Measurements from ENCODE around the gene EIF5AL1. TPM values are rescaled to one million over a fixed set of nuclear protein-coding genes. Genes with fewer than 3 reads are reported as not detected.

EIF5AL1 gene
- total and polyA plus RNA-seq, 10 of the 15 experiments (the other 5 are each of a cell fraction or from before 2014, with no cell fraction given), result 0.02 to 8.3 (median 0.45) TPM; not detected in 1

DNA sequence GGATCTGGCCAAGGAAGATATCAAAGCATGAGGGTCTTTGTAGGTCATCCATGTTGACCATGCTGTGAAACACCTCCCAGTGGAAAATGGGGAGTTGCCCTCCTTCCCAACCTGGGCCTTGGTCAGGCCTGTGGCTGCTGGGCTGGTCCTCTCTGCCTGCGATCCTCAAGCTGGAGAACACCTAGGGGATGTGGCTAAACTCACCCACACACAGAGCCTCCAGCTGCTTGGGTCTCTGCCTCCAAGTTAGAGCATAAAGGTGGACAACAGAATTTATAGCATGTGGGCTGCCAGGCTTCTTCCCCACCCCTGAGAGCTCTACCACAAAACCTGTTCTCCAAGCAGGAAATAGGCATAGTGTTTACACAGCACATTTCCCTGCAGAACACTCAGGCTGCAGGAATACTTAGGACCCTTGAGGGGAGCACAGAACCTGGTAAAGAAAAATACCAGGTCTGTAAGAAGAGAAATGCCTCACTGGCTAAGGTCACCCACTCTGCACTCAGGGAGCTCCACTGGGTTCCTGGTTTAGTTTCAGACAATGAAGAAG is 47.9 kb downstream of the EIF5AL1 start, which contains the start of gene SFTPA2 (continued):
- TF ChIP-seq, protein P1, sequence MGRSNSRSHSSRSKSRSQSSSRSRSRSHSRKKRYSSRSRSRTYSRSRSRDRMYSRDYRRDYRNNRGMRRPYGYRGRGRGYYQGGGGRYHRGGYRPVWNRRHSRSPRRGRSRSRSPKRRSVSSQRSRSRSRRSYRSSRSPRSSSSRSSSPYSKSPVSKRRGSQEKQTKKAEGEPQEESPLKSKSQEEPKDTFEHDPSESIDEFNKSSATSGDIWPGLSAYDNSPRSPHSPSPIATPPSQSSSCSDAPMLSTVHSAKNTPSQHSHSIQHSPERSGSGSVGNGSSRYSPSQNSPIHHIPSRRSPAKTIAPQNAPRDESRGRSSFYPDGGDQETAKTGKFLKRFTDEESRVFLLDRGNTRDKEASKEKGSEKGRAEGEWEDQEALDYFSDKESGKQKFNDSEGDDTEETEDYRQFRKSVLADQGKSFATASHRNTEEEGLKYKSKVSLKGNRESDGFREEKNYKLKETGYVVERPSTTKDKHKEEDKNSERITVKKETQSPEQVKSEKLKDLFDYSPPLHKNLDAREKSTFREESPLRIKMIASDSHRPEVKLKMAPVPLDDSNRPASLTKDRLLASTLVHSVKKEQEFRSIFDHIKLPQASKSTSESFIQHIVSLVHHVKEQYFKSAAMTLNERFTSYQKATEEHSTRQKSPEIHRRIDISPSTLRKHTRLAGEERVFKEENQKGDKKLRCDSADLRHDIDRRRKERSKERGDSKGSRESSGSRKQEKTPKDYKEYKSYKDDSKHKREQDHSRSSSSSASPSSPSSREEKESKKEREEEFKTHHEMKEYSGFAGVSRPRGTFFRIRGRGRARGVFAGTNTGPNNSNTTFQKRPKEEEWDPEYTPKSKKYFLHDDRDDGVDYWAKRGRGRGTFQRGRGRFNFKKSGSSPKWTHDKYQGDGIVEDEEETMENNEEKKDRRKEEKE (IDR thresholded peaks at IDR 0.05), result no peak
- TF ChIP-seq CHD1 (IDR thresholded peaks at IDR 0.05; ENCODE audit: low read depth, low read length), result no peak
- TF ChIP-seq, protein P2, sequence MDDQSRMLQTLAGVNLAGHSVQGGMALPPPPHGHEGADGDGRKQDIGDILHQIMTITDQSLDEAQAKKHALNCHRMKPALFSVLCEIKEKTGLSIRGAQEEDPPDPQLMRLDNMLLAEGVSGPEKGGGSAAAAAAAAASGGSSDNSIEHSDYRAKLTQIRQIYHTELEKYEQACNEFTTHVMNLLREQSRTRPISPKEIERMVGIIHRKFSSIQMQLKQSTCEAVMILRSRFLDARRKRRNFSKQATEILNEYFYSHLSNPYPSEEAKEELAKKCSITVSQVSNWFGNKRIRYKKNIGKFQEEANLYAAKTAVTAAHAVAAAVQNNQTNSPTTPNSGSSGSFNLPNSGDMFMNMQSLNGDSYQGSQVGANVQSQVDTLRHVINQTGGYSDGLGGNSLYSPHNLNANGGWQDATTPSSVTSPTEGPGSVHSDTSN (IDR thresholded peaks at IDR 0.05; ENCODE audit: insufficient replicate concordance, low read depth, low read length), result no peak

DNA sequence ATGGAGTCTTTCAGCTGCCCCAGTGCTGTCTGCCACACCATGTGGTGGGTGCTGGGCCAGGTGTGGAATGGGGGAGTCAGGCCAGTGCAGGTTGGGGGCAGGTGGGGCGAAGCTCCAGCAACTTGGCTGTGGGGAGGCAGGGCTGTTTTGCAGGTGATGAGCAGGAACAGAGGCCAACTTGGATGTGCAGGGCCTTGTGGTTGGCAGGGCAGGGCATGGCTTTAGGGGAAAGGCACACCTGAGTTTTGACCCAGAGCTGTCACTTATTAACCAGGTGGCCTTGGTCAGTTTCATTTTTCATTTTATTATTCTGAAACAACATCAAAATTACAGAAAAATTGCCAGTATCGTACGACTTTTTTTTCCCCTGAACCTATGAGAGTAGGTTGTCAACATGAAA is 48.9 kb downstream of the EIF5AL1 start:
- CTCF ChIA-PET, result interaction anchor here (1.4 kb wide), 1 partner anchor 10 kb away, joined by 5 read pairs; no protein-coding TSS in a partner anchor
- in situ Hi-C loops (cut with MboI), result loop anchor here (5.0 kb wide), 1 partner anchor 366 kb away; no protein-coding TSS in a partner anchor

More for the DNA sequence above, 48.9 kb downstream of the EIF5AL1 start:
- Histone ChIP-seq H3K79me2 (ENCODE audit: control insufficient read depth, insufficient read depth, low read length) (no peaks in the 10 kb centered on the region), H3K36me3 (ENCODE audit: control insufficient read depth in 2 of 2, insufficient read depth in 2 of 2, low read length in 1 of 2) (no peaks in the 10 kb centered on the region), H3K9ac (ENCODE audit: control insufficient read depth, insufficient read depth, low read length) (no peak overlapping the region), H3K27ac (ENCODE audit: control insufficient read depth, insufficient read depth) (no peak overlapping the region), H4K20me1 (ENCODE audit: control insufficient read depth, insufficient read depth) (no peaks in the 10 kb centered on the region), H3K4me1 (ENCODE audit: control insufficient read depth, insufficient read depth, low read length) (no peaks in the 10 kb centered on the region), H3K4me3 (no peak overlapping the region), H3K9me3 (replicated peaks; ENCODE audit: control insufficient read depth, insufficient read depth, low read length) (no peaks in the 10 kb centered on the region), H3K27me3 (replicated peaks in 1 of 2; ENCODE audit: control insufficient read depth in 2 of 2, insufficient read depth in 2 of 2, low read length in 1 of 2) (0 out of 4 replicates have a peak, but pooled peaks cover 0 to 3% of the 10 kb centered on the region in 2 experiments), H3K4me2 (ENCODE audit: control insufficient read depth, insufficient read depth) (no peak overlapping the region), H2AFZ (ENCODE audit: control insufficient read depth, low read depth, low read length) (no peak overlapping the region)
- ChIA-PET RAD21 (ENCODE audit: unreplicated experiment) (no interaction called here), POLR2A (no interaction called here), SMC1A (ENCODE audit: uncharacterized antibody, unreplicated experiment) (no interaction called here)
- intact Hi-C loops (cut with micrococcal nuclease; ENCODE audit: unreplicated experiment), result loop anchor here (5.0 kb wide), 1 partner anchor 486 kb away; no protein-coding TSS in a partner anchor
- no peak for TF ChIP-seq JUNB (IDR thresholded peaks at IDR 0.05)
- TF ChIP-seq HDAC2 (IDR thresholded peaks at IDR 0.05), result no peak
- no peak for TF ChIP-seq ZSCAN29 (IDR thresholded peaks at IDR 0.05)
- no peak for TF ChIP-seq CBX5 (IDR thresholded peaks at IDR 0.05; ENCODE audit: low read depth)
- TF ChIP-seq SMAD1 (IDR thresholded peaks at IDR 0.05; ENCODE audit: low read depth, partially characterized antibody), result no peak
- TF ChIP-seq SIX5 (IDR thresholded peaks at IDR 0.05; ENCODE audit: low read depth, low read length, severe bottlenecking), result no peak
- TF ChIP-seq, protein P3, sequence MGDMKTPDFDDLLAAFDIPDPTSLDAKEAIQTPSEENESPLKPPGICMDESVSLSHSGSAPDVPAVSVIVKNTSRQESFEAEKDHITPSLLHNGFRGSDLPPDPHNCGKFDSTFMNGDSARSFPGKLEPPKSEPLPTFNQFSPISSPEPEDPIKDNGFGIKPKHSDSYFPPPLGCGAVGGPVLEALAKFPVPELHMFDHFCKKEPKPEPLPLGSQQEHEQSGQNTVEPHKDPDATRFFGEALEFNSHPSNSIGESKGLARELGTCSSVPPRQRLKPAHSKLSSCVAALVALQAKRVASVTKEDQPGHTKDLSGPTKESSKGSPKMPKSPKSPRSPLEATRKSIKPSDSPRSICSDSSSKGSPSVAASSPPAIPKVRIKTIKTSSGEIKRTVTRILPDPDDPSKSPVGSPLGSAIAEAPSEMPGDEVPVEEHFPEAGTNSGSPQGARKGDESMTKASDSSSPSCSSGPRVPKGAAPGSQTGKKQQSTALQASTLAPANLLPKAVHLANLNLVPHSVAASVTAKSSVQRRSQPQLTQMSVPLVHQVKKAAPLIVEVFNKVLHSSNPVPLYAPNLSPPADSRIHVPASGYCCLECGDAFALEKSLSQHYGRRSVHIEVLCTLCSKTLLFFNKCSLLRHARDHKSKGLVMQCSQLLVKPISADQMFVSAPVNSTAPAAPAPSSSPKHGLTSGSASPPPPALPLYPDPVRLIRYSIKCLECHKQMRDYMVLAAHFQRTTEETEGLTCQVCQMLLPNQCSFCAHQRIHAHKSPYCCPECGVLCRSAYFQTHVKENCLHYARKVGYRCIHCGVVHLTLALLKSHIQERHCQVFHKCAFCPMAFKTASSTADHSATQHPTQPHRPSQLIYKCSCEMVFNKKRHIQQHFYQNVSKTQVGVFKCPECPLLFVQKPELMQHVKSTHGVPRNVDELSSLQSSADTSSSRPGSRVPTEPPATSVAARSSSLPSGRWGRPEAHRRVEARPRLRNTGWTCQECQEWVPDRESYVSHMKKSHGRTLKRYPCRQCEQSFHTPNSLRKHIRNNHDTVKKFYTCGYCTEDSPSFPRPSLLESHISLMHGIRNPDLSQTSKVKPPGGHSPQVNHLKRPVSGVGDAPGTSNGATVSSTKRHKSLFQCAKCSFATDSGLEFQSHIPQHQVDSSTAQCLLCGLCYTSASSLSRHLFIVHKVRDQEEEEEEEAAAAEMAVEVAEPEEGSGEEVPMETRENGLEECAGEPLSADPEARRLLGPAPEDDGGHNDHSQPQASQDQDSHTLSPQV (IDR thresholded peaks at IDR 0.05), result no peak
- FAIRE-seq, result no peak
- ATAC-seq, result no peak; the same call in 2 of the 3 replicates
- BruUV-seq (replicated peaks), result no TSS peak
- 2% methylated on average over 3 of the region's 3 CpGs for WGBS (ENCODE audit: insufficient coverage, insufficient replicate concordance, low lambda C conversion rate, missing lambda C conversion rate)
- no peak for DNase-seq (ENCODE audit: low read depth, low spot score)
